Measurements from ENCODE around the gene MYOZ3.

DNA sequence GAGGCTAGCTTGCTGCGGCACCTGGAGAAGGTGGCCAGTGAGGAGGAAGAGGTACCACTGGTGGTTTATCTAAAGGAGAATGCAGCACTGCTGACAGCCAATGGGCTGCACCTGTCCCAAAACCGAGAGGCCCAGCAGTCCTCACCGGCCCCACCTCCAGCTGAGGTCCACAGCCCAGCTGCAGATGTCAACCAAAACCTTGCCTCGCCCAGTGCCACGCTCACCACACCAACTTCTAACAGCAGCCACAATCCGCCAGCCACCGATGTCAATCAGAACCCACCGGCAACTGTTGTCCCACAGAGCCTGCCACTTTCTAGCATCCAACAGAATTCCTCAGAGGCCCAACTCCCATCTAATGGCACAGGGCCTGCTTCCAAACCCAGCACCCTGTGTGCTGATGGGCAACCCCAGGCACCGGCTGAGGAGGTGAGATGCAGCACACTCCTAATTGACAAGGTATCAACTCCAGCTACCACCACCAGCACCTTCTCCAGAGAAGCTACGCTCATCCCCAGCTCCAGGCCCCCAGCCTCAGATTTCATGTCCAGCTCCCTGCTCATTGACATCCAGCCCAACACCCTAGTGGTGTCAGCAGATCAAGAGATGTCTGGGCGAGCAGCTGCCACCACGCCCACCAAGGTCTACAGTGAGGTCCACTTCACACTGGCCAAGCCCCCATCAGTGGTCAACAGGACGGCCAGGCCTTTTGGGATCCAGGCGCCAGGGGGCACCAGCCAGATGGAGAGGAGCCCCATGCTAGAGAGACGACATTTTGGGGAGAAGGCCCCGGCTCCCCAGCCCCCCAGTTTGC, 12.6 kb upstream of the MYOZ3 start:
- TF ChIP-seq CTCF (IDR thresholded peaks at IDR 0.05) (no peak), EZH2 (IDR thresholded peaks at IDR 0.05; ENCODE audit: borderline replicate concordance, insufficient read depth, low read depth, low read length, poor library complexity, severe bottlenecking) (no peak)

Data from B cell (primary cell).